Liver (tissue), 3 donors: ENCODE data around the gene ELP4.

Experiments used
- ATF3 ChIP-seq: IDR thresholded peaks from 2 replicates; pipeline ENCODE4 v1.6.1; 2016; ENCODE audit warnings: antibody characterized with exemption
- CTCF ChIP-seq: fragments of 150-350 bp; IDR thresholded peaks from 2 replicates; pipeline ENCODE4 v1.5.1; 2017; ENCODE audit warnings: improper control_type of control experiment, low read depth, low read length; ENCODE audit not compliant: missing input control
- MAX ChIP-seq: IDR thresholded peaks from 2 replicates; pipeline ENCODE4 v1.6.1; 2016; ENCODE audit warnings: antibody characterized with exemption
- RXRA ChIP-seq, 2 donors: IDR thresholded peaks; 2 replicates each; pipeline ENCODE4 v1.6.1; 2017 to 2018; ENCODE audit warnings: antibody characterized with exemption in 2 of 2, mild to moderate bottlenecking in 1 of 2
- TAF1 ChIP-seq: conservative IDR thresholded peaks from 2 replicates; pipeline ENCODE4 v1.6.1; 2016; ENCODE audit warnings: antibody characterized with exemption, mild to moderate bottlenecking
- donor health status: healthy.
- donor health status: healthy.

- TF ChIP-seq CTCF, result no peak
- TF ChIP-seq RXRA (IDR thresholded peaks at IDR 0.05), result no peak
- TF ChIP-seq ATF3, result no peak
- TF ChIP-seq TAF1, result no peak
- TF ChIP-seq MAX, result no peak
Measured at GRCh38 chr11:31801298-31801702, 291.7 kb downstream of the ELP4 start.
